22Rv1 (cell line): ENCODE measurements around the gene RAB30.

Experiments
- CTCF ChIP-seq: fragments of 450-650 bp; IDR thresholded peaks from 2 replicates; pipeline ENCODE4 v1.5.1; 2017; ENCODE audit warnings: mild to moderate bottlenecking
- ZFX ChIP-seq: fragments of 450-650 bp; IDR thresholded peaks from 2 replicates; pipeline ENCODE4 v1.6.1; 2017; ENCODE audit warnings: antibody characterized with exemption, borderline replicate concordance

- no peak for TF ChIP-seq CTCF
- no peak for TF ChIP-seq ZFX
Observed at GRCh38 chr11:83031127-83031526, 40.6 kb downstream of the RAB30 start.
